ENCODE measurements around the gene TRMT2A.

TRMT2A gene

DNA sequence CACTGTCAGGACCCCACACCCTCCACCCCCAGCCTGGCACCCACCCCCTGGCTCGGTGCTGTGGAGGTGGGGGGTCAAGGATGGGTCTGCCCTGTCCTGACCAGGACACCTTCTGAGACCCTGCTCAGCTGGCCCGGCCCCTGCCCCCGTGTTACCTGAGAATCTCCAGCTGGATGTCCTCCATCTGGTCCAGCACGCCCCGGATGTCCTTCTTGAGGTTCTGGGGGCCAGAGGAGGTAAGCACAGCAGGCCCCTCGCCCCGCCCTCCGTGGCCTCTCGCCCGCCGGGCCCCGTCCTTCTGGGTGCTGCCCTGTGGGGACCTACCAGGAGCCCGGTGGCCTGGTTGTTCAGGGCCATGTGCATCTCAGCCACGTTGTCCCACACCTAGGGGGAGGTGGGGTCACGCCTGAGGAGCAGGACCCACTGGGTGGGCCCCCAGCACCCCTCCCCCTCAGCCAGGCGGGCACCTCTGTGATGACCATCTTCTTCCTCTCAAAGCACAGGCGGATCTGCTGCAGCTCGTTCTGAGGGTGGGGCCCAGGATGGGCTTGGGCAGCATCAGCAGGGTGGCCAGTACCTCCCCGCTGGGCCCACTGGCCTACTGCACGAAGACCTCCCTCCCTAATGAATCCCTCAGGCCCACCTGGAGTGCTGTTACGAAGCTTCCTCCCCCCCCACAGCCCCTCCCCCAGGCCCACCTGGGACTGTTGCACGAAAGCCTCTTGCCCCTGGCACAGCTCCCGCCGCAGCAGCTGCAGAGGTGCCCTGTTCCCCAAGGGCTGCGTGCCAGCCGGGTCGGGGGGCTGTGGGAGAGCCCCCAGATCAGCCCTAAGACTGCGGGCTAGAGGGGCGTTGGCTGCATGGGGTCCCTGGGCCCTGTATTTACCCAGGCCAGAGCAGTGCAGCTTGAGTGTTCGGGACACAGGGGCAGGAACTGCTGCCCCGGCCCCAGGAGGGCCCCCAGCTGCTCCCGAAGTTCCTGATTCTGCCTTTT is 32.5 kb upstream of the TRMT2A start:
- no peak for DNase-seq

- no peak for DNase-seq
Measured at GRCh38 chr22:20148414-20148813, 31.4 kb upstream of the TRMT2A start.

DNA sequence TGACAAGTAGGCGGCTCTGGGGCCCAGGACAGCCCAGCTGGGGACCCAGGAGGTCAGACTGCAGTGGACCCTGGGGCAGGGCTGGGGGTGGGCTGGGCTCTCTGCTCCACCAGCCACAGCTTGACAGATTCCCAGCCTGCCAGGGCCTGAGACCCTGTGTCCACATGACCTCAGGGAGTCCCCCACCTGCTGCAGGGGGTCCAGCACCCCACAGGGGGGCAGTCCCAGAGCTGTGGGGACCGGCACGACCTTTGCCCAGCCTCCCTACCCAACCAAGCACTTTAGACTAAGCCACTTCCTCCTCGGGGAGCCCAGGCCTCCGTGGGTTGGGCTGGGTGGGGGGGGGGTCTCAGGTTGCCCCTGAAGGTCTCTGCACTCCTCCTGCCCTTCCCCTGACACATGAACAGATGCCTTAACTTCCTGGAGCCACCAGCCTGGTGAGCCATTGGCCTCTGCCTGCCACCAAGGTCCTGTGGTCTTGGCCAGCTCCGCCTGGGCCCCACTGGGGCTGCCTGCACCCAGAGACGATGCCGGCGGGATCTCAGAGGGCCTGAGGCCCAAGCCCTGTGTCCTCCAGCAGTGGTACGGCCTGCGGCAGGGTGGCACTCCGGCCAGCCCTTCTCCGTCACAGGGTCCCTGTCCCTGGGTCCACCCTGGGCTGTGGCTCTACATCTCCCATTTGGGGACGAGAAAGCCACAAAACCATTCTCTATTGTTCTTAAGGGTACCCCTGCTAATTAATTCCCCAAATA is 30.4 kb upstream of the TRMT2A start:
- DNase-seq = no peak

DNA sequence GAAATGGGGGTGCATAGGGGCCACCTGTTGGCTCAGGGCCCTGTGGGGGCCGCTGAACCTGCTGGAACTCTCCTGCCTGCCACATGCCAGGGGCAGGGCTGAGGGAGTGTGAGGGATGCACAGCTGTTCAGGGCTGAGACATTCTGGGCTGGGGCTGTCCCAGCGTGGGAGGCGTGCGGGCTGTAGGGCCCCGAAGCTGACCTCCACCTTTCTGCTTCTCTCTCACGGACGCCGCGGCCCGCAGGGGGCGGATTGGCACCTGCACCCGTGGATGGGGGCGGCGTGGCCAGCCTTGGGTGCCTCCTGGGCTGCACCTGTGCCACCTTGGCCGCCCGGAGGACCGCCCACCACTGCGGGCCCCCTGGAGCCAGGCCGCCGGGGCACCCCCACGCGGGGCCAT is 29.8 kb upstream of the TRMT2A start:
- no peak for DNase-seq

DNA sequence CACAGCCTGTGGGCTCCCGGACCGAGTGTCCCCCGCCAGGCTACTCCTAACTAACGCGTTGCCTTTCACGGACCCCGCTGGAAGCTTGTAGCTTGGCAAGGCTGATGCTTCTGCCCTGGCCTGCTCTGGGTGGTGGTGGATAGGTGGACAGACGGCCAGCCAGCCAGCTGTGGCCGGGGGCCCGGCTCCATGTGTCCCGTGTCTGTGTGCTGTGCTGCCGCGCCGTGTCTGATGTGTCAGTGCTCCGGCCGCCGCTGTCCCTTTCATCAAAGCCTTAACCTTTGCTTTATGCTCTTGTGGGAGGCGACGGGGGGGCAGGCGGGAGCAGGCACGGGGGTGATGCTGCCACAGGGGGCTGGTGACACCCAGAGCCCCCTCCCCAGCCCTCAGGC is 28.8 kb upstream of the TRMT2A start:
- no peak for DNase-seq

GRCh38 chr22:20145206-20145831 is 28.3 kb upstream of the TRMT2A start:
- DNase-seq = no peak

- DNase-seq = no peak
Measured at GRCh38 chr22:20143883-20144665, 27.0 kb upstream of the TRMT2A start.

- no peak for DNase-seq
Measured at GRCh38 chr22:20142711-20143621, 25.9 kb upstream of the TRMT2A start.

DNA sequence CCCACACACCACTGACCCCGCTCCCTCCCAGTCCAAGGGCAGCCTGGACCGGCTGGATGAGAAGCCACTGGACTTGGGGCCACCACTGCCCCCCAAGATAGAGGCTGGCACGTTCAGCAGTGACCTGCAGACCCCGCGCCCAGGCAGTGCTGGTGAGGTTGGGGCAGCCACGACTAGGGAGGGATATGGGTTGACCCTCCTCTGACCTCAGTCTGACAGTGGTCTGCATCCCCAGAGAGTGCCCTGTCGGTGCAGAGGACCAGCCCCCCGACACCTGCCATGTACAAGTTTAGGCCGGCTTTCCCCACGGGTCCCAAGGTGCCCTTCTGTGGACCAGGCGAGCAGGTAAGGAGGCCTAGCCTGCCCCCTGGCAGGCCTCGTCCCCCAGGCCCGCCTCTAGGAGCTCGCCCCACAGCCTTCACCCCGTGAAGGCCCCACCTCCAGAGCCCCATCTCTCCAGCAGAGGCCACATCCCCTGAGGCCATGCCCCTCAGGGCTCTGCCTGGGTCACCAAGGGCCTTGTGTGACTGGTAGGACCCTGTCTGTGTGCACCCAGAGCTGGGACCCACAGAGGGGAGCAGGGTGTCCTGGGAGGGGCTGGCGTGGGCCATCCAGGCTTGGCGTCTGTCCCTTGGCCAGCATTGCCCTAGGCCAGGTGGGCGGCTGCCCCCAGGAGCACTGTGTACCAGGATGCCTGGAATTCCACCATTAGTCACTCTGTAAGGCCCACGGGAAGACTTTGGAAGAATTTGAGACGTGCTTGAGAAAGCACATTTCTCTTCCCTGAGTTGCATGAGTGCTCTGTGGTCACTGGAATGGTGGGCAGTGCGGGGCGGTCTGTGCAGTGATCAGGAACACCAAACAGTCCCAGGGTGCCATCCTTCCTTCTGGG is 24.4 kb upstream of the TRMT2A start:
- DNase-seq = no peak

GRCh38 chr22:20140521-20140964 is 23.5 kb upstream of the TRMT2A start:
- no peak for DNase-seq

DNA sequence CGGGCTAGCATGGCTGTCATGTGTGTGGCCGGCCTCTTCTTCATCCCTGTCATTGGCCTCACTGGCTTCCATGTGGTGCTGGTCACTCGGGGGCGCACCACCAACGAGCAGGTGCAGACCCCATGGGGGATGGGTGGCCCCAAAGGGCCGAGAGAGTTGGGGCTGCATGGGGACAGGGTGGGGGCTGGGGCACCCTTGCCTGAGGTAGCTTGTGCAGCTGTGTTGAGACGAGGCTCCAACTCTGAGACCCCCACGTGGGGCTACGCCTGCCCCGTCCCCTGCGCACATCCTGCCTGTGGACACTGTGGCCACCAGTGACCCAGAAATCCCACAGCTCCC is 23.1 kb upstream of the TRMT2A start:
- DNase-seq = no peak

DNA sequence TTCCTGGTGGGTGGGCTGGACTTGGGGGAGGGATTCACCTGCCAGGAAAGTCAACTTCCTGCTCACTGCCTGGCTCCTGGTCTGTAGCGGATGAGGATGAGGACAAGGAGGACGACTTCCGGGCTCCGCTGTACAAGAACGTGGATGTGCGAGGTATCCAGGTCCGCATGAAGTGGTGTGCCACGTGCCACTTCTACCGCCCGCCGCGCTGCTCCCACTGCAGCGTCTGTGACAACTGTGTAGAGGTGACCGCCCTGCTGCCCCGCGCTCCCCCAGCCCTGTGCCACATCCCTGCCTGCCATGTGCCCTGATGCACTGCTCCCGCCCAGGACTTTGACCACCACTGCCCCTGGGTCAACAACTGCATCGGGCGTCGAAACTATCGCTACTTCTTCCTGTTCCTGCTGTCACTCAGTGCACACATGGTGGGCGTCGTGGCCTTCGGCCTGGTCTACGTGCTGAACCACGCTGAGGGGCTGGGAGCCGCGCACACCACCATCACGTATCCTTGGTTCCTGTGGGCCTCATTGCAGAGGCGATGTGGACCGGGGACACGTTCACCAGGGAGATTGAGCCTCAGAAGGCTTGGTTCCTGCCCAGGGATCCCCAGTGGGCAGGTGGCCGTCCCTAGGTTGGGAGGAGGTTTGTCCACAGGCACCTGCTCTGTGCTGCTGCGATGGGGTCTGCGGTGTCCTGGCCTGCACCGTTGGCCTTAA is 22.5 kb upstream of the TRMT2A start:
- DNase-seq = no peak

DNA sequence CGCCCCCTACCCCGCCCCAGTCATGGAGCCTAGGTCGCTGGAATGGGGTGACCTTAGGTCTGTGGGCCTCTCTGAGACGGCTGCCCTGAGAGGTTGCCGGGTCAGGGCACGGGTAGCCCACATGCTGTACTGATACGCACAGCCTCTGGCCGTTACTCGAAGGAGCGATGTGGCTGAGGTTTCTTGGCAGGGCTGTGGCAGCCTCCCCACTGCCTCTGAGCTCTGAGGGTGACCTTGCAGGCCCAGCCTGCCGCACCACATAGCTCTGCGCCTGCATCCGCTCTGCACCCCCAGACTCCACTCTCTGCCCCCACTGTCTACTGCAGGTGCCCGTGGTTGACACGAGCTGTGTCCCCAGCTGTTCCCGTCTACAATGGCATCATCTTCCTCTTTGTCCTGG is 21.8 kb upstream of the TRMT2A start:
- DNase-seq = no peak

DNA sequence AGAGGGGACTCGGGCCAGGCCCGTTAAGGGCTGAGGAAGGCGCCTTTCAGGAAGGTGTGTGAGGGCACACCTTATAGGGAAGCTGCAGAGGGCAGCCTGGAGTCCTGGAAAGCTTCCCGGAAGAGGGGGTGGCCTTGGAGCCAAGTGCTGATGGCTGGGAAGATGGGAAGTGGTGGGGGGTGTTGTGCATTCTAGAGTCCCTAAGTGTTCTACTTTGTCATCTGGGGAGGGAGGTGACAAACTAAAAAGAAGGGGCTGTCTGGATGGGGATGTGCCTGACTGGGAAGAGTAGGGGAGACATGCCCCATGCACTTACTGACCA is 21.4 kb upstream of the TRMT2A start:
- no peak for DNase-seq

GRCh38 chr22:20137671-20138416 is 20.8 kb upstream of the TRMT2A start:
- DNase-seq = no peak

DNA sequence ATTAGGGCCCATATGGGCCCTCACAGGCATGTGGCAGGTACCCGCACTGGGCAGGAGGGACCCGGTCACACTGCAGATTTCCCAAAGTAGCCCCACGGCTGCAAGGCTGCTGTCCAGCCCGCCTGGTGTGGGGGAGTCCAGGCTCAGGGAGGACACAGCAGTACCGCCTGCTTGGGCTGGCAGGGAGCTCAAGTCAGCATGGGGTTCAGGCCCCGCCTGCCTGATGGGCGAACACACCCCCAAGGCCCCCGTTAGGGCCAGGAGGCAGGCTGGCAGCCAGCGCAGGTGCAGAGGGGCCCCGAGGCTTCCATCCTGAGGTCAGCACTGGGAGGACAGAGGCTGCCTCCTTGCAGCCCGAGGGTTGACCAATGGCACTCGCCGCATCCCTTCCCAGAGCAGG is 20.1 kb upstream of the TRMT2A start:
- no peak for DNase-seq

DNA sequence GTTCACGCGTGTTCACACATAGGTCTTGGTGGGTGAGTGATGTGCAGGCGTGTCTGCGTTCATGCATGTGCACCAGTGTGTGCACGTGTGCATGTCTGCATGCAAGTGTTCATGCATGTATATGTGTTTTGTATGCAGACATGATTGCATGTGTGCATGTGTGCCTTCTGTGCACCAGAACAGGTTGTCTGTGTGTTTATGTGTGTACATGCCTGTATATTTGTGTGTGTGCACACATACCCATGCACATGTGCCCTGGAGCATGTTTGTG is 19.5 kb upstream of the TRMT2A start:
- no peak for DNase-seq

DNA sequence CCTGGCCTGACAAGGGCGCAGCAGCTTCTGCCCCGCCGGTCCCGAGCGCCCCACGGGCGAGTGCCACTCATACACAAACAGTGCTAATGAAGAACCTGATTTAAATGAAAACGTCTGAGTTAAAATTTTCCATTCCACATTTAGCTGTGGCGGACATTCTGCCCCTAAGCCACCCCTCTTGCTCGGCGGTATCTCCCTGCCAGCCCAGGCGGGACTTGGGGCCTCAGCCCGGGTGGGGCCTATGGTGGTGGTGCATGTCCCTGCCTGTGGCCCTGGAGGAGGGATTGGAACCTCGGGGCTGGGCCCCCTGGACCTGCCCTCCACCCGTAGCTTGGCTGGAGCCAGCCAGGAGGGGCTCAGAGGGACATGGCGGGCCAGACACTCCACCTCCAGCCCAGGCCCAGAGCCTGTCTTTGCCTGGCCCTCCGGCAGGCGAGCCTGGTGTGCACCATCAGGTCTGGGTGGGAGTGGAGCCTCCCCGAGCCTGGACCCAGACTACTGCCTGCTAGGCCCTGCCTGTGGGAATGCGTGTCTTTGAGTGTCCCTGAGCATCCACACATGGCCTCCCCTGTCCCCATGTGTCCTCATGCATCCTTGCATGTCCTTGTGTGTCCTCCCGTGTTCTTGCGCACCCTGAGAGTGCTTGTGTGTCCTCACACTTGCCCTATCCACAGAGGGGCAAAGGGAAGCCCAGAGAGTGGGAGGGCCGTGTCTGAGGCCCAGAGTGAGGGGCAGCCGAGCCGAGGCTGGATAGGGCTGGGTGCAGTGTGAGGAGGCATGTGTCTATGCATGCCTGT is 19.0 kb upstream of the TRMT2A start:
- no peak for DNase-seq

GRCh38 chr22:20135265-20135664 is 18.2 kb upstream of the TRMT2A start:
- no peak for DNase-seq

Measured in CD4-positive, alpha-beta T cell treated with Interleukin-4 for 4 hours (primary cell).